ENCODE data around the gene ZCCHC8.
"Not testable (repeated sequence)": the region's sequence is repeated elsewhere in the genome, so short reads cannot be mapped to it uniquely, and the experiment has no call there.

The ZCCHC8 gene

GRCh38 chr12:122470576-122470975 lies 30.2 kb downstream of the ZCCHC8 start:
- DNase-seq, result not testable (repeated sequence)

- DNase-seq, result not testable (repeated sequence)
Measured at GRCh38 chr12:122469856-122470255, 30.9 kb downstream of the ZCCHC8 start.

GRCh38 chr12:122467983-122468382 lies 32.7 kb downstream of the ZCCHC8 start:
- no peak for DNase-seq

DNA sequence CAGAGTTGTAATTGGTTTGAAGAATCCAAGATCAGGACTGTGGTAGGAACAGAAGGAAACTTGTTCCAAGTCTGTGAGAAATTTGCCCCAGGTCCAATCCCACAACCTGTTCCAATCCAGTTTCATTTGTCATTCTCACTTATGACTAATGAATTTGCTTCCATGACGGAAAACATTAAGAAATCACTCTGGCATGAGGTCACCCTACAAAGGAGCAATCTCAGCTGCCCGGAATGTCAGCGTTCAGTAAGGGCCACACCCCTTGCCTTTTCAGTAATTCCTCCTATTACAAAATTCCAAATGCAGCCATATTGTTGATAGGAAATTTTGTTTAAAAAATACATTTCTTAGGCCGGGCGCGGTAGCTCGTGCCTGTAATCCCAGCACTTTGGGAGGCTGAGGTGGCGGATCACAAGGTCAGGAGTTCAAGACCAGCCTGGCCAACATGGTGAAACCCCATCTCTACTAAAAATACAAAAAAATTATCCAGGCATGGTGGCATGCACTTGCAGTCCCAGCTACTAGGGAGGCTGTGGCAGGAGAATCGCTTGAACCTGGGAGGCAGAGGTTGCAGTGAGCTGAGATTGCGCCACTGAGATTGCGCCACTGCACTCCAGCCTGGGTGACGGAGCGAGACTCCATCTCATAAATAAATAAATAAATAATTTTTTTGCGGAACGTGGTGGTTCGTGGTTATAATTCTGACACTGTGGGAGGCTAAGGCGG lies 36.3 kb downstream of the ZCCHC8 start:
- DNase-seq, result not testable (repeated sequence)

- DNase-seq, result no peak
Measured at GRCh38 chr12:122460641-122461040, 40.1 kb downstream of the ZCCHC8 start.

DNA sequence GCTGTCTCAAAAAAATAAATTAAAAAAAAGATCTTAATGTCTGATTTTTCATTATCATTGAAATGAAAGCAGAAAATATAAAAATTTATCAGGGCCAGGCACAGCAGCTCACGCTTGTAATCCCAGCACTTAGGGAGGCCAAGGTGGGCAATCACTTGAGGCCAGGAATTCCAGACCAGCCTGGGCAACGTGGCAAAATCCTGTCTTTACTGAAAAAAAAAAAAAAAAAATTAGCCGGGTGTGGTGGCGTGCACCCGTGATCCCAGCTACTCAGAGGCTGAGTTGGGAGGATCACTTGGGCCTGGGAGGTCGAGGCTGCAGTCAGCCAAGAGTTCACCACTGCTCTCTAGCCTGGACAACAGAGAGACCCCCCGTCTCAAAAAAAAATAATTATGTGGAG lies 40.7 kb downstream of the ZCCHC8 start:
- no peak for DNase-seq

GRCh38 chr12:122459211-122459610 lies 41.5 kb downstream of the ZCCHC8 start:
- no peak for DNase-seq

GRCh38 chr12:122458105-122459035 lies 42.4 kb downstream of the ZCCHC8 start:
- DNase-seq, result no peak

DNA sequence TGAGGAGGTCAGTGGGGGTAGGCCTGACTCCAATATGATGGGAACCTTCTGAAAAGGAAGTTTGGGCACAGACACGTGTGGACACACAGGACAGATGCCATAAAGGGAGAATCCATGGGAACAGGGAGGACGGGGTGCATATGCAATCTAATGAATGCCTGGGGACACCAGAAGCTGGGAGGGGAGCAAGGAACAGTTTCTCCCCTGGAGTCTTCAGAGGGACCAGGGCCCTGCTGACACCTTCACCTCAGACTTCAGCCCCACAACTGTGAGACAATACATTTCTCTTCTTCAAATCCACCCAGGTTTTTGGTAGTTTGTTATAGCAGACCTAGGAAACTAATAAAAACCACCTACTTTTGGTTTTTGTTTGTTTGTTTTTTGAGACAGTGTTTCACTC lies 43.1 kb downstream of the ZCCHC8 start:
- DNase-seq, result no peak

DNA sequence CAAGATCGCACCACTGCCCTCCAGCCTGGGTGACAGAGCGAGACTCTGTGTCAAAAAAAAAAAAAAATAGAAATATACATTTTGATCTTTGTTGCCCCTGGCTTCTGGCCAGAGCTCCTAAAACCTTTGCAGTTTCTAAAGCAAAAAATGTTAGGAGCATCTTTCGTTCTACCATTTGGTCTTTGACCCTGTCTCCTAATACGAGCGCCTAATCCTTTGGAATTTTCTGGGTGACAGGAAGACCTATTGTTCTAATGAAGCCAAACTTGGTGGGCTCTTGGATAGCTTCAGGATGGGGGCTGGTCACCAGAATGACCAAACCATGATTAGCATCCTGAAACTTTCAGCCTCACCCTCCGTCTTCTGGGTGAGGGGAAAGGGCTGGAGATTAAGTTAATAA lies 46.0 kb downstream of the ZCCHC8 start:
- DNase-seq, result no peak

DNA sequence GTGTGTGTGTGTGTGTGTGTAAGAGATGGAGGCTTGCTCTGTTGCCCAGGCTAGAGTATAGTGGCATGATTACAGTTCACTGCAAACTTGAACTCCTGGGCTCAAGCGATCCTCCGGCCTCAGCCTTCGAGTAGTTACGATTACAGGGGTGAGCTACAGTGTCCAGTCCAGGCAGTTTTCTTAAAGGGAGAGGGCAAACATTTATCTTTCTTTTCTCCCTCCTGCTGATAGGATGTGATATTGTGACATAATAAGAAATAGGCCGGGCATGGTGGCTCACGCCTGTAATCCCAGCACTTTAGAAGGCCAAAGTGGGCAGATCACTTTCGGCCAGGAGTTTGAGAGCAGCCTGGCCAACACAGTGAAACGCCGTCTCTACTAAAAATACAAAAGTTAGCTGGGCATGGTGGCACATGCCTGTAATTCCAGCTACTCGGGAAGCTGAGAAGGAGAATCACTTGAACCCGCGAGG lies 46.4 kb downstream of the ZCCHC8 start:
- DNase-seq, result no peak

GRCh38 chr12:122452701-122453285 lies 47.9 kb downstream of the ZCCHC8 start:
- no peak for DNase-seq

GRCh38 chr12:122449317-122449716 lies 51.4 kb downstream of the ZCCHC8 start:
- DNase-seq, result no peak

DNA sequence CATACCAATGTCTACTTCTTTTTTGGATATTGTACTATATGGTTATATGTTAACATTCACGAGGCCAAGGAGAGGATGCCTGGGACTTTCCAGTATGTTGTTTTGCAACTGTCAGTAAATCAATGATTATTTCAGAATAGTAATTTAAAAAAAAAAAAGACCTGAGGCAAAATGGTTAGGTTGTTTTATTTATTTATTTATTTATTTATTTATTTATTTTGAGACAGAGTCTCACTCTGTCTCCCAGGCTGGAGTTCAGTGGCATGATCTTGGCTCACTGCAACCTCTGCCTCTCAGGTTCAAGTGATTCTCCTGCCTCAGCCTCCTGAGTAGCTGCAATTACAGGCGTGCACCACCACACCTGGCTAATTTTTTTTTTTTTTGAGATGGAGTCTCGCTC lies 52.9 kb downstream of the ZCCHC8 start:
- DNase-seq, result not testable (repeated sequence)

DNA sequence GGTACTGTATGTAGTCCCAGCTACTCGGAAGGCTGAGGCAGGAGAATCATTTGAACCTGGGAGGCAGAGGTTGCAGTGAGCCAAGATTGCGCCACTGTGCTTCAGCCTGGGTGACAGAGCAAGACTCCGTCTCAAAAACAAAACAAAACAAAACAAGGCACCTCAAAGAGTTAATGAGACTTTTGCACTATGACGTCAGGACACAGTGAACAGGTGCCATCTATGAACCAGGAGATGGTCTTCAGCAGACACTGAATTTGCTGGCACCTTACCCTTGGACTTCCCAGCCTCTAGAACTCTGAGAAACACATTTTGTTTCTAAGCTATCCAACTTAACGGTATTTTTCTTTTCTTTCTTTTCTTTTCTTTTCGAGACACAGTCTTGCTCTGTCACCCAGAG lies 54.3 kb downstream of the ZCCHC8 start:
- not testable (repeated sequence) for DNase-seq

DNA sequence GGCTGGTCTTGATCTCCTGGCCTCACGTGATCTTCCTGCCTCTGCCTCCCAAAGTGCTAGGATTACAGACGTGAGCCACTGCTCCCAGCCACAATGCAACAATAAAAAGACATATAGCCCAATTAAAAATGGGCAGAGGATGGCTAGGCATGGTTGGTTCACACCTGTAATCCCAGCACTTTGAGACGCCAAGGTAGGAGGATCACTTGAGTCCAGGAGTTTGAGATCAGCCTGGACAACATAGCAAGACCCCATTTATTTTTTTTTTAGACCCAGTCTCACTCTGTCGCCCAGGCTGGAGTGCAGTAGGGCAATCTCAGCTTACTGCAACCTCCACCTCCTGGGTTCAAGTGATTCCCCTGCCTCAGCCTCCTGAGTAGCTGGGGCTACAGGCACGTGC lies 56.7 kb downstream of the ZCCHC8 start:
- not testable (repeated sequence) for DNase-seq

DNA sequence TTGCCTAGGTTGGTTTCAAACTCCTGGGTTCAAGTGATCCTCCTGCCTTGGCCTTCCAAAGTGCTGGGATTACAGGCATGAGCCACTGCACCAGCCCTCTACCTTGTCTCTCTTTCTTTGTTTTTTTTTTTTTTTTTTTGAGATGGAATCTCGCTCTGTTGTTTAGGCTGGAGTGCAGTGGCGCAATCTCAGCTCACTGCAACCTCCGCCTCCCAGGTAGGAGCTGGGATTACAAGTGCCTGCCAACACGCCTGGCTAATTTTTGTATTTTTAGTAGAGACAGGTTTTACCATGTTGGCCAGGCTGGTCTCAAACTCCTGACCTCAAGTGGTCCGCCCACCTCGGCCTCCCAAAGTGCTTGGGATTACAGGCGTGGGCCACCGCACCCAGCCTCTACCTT lies 61.9 kb downstream of the ZCCHC8 start:
- not testable (repeated sequence) for DNase-seq

- DNase-seq, result no peak
Measured at GRCh38 chr12:122437656-122438121, 63.0 kb downstream of the ZCCHC8 start.

GRCh38 chr12:122435186-122435585 lies 65.5 kb downstream of the ZCCHC8 start:
- no peak for DNase-seq

DNA sequence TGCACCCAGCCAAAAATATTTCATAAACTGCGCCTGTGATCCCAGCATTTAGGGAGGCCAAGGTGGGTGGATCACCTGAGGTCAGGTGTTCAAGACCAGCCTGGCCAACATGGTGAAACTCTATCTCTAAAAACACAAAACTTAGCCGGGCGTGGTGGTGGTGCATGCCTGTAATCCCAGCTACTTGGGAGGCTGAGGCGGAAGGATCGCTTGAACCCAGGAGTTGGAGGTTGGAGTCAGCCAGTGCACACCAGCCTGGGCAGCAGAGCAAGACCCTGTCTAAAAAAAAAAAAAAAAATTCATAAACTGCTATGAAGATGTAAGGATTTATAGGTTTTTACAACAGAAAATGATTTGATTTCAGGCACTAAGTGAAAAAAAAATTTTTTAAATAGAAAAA lies 71.7 kb downstream of the ZCCHC8 start:
- DNase-seq, result not testable (repeated sequence)

DNA sequence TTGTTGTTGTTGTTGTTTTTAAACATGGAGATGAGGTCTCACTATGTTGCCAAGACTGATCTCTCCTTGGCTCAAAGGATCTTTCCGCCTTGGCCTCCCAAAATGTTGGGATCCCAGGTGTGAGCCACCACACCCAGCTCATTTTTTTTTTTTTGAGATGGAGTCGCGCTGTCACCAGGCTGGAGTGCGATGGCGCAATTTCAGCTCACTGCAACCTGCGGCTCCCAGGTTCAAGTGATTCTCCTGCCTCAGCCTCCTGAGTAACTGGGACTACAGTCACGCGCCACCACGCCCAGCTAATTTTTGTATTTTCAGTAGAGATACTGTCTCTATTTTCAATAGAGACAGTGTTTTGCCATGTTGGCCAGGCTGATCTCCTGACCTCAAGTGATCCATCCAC lies 73.3 kb downstream of the ZCCHC8 start:
- no peak for DNase-seq

DNA sequence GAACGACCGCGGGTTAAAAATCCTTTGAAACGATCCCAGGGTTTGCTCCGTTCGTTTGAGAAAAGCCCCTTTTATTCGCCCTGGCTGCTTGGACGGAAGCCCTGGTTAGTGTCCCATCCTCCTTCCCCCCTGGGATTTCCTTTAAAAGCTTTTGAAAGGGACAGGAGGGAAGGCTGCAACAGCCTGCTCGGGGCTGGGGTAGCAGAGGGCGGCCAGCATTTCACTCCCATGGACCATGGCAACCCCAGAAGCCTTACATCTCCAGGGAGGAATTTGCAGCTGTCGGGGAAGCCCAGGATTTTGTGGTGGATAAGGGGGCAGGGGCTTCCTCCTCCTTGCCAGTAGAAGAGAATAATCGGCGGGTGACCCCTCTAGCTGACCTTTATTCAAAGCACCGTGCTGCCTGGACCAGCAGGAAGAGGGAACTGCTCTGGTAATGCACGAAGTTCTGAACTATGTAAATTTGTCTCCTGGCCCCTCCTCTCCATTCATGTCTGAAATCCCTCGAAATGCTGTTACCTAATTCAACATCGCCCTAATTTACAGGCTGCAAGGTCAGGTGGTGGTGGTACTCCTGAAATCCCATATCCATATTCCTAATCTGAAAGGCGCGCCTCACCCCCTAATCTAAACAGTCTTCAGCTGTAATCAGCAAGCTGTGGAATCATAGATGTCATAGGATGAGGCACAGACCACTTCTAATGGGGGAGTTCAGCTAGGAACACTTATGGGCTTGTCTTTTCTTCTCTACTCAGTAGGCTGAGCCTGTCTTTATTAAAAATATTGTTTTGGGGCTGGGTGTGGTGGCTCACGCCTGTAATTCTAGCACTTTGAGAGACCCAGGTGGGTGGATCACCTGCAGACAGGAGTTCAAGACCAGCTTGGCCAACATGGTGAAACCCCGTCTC lies 77.2 kb downstream of the ZCCHC8 start:
- no peak for DNase-seq

Data from activated CD4-positive, alpha-beta T cell treated with anti-CD3 and anti-CD28 coated beads for 4 hours (primary cell).